ENCODE data around the gene HIVEP3.
"Not testable (repeated sequence)": the region's sequence is repeated elsewhere in the genome, so short reads cannot be mapped to it uniquely, and the experiment has no call there.

Gene HIVEP3

GRCh38 chr1:41568204-41568603, 350.5 kb downstream of the HIVEP3 start:
- no peak for DNase-seq

- DNase-seq: no peak
These were observed 351.8 kb downstream of the HIVEP3 start for GRCh38 chr1:41566969-41567368.

- DNase-seq: no peak
These were observed 352.3 kb downstream of the HIVEP3 start for GRCh38 chr1:41566274-41566885.

- no peak for DNase-seq
These were observed 353.8 kb downstream of the HIVEP3 start for GRCh38 chr1:41564741-41565475.

- no peak for DNase-seq
These were observed 356.4 kb downstream of the HIVEP3 start for GRCh38 chr1:41562328-41562727.

GRCh38 chr1:41560931-41561330, 357.8 kb downstream of the HIVEP3 start:
- no peak for DNase-seq

- no peak for DNase-seq
These were observed 358.2 kb downstream of the HIVEP3 start for GRCh38 chr1:41560496-41560895.

GRCh38 chr1:41559331-41559730, 359.4 kb downstream of the HIVEP3 start:
- no peak for DNase-seq

- no peak for DNase-seq
These were observed 360.0 kb downstream of the HIVEP3 start for GRCh38 chr1:41558761-41559171.

- no peak for DNase-seq
These were observed 360.8 kb downstream of the HIVEP3 start for GRCh38 chr1:41557751-41558455.

- DNase-seq: not testable (repeated sequence)
These were observed 364.0 kb downstream of the HIVEP3 start for GRCh38 chr1:41554746-41555145.

- DNase-seq: no peak
These were observed 370.8 kb downstream of the HIVEP3 start for GRCh38 chr1:41547781-41548560.

- no peak for DNase-seq
These were observed 371.4 kb downstream of the HIVEP3 start for GRCh38 chr1:41547336-41547735.

- no peak for DNase-seq
These were observed 371.9 kb downstream of the HIVEP3 start for GRCh38 chr1:41546833-41547135.

- DNase-seq: no peak
These were observed 372.5 kb downstream of the HIVEP3 start for GRCh38 chr1:41545996-41546832.

- DNase-seq: no peak
These were observed 376.4 kb downstream of the HIVEP3 start for GRCh38 chr1:41542196-41542930.

- DNase-seq: no peak
These were observed 377.1 kb downstream of the HIVEP3 start for GRCh38 chr1:41541592-41541952.

GRCh38 chr1:41540886-41541591, 377.7 kb downstream of the HIVEP3 start:
- no peak for DNase-seq

- no peak for DNase-seq
These were observed 378.7 kb downstream of the HIVEP3 start for GRCh38 chr1:41539999-41540398.

- no peak for DNase-seq
These were observed 379.3 kb downstream of the HIVEP3 start for GRCh38 chr1:41539418-41539805.

GRCh38 chr1:41538741-41539417, 379.8 kb downstream of the HIVEP3 start:
- no peak for DNase-seq
